Measurements from ENCODE around the gene TM4SF5. TPM values are rescaled to one million over a fixed set of nuclear protein-coding genes. Genes with fewer than 3 reads are reported as not detected.

TM4SF5 gene
- polyA plus RNA-seq, 1 of the 3 experiments (the other 2 are of a cell fraction): not detected

DNA sequence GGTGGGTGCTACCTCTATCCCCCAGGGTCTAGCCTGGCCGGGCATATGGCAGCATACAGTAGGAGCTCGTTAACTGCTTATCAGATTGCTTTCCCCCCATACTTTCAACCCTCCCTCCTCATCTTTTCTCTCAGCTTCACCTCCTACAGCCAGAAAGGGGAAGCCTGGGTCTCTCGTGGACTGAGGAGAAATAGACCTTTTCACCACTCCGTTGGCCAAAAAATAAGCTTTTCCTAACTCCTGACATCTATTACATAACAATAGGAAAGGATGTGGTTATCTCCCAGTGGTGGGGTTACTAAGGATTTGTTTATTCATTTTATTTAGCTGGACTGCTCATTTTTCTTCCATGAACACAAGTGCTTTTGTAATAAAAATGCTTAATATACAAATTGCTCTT is 23.0 kb upstream of the TM4SF5 start:
- TF ChIP-seq FOSL2 (IDR thresholded peaks at IDR 0.05; ENCODE audit: borderline replicate concordance, low read depth) (no peak), YY1 (IDR thresholded peaks at IDR 0.05; ENCODE audit: low read depth) (no peak)
- Histone ChIP-seq H3K9me3 (no peaks in the 10 kb centered on the region), H3K27ac (ENCODE audit: low read depth in 2 of 2, low read length in 1 of 2) (no peak overlapping the region), H3K9me2 (no peaks in the 10 kb centered on the region), H3K4me1 (ENCODE audit: control insufficient read depth in 1 of 2, insufficient read depth in 2 of 2, low read depth in 1 of 2, low read length in 1 of 2) (no peaks in the 10 kb centered on the region; a peak in 1 of 4 replicates), H2AFZ (ENCODE audit: low read depth) (no peak overlapping the region), H3K4me2 (no peak overlapping the region), H3F3A (replicated peaks; ENCODE audit: insufficient read depth) (peaks cover 5% of the 10 kb centered on the region), H3K9ac (no peak overlapping the region), H3K27me3 (ENCODE audit: insufficient read depth) (peaks cover 81% of the 10 kb centered on the region), H3K4me3 (ENCODE audit: low read depth in 2 of 2, low read length in 1 of 2) (no peak overlapping the region), H4K20me1 (ENCODE audit: insufficient read depth) (no peaks in the 10 kb centered on the region), H3K36me3 (replicated peaks in 1 of 2; ENCODE audit: control insufficient read depth in 1 of 2, insufficient read depth in 2 of 2, low read length in 1 of 2) (no peaks in the 10 kb centered on the region), H3K79me2 (ENCODE audit: insufficient read depth) (no peaks in the 10 kb centered on the region)
- WGBS (ENCODE audit: low lambda C conversion rate): 11% methylated on average over 4 of the region's 4 CpGs
- ChIA-PET POLR2A (no interaction called here), CTCF (interaction anchor here (1.1 to 1.7 kb wide), 2 partner anchors 17 to 154 kb away, joined by 3 to 5 read pairs; partner anchors contain the start of genes CHRNE and MED11)
- no peak for DNase-seq

- H3K4me3 ChIP-seq (ENCODE audit: low read depth in 2 of 2, low read length in 1 of 2): no peak overlapping the region
Measured at GRCh38 chr17:4750606-4751005, 21.1 kb upstream of the TM4SF5 start.

GRCh38 chr17:4751932-4752331 is 19.8 kb upstream of the TM4SF5 start:
- Histone ChIP-seq H3K4me3 (ENCODE audit: low read depth in 2 of 2, low read length in 1 of 2) (no peak overlapping the region), H3K4me2 (no peak overlapping the region), H4K20me1 (ENCODE audit: insufficient read depth) (no peaks in the 10 kb centered on the region), H2AFZ (ENCODE audit: low read depth) (no peak overlapping the region), H3K9ac (no peak overlapping the region), H3K79me2 (ENCODE audit: insufficient read depth) (no peaks in the 10 kb centered on the region), H3K9me2 (no peaks in the 10 kb centered on the region), H3K27me3 (ENCODE audit: insufficient read depth) (peaks cover 83% of the 10 kb centered on the region), H3F3A (replicated peaks; ENCODE audit: insufficient read depth) (peaks cover 5% of the 10 kb centered on the region), H3K27ac (ENCODE audit: low read depth in 2 of 2, low read length in 1 of 2) (no peak overlapping the region), H3K36me3 (replicated peaks in 1 of 2; ENCODE audit: control insufficient read depth in 1 of 2, insufficient read depth in 2 of 2, low read length in 1 of 2) (no peaks in the 10 kb centered on the region), H3K4me1 (ENCODE audit: control insufficient read depth in 1 of 2, insufficient read depth in 2 of 2, low read depth in 1 of 2, low read length in 1 of 2) (no peaks in the 10 kb centered on the region; a peak in 1 of 4 replicates), H3K9me3 (no peaks in the 10 kb centered on the region)
- no peak for DNase-seq
- no peak for TF ChIP-seq EZH2phosphoT487 (IDR thresholded peaks at IDR 0.05; ENCODE audit: borderline replicate concordance, low read depth)
- TF ChIP-seq, protein P1, sequence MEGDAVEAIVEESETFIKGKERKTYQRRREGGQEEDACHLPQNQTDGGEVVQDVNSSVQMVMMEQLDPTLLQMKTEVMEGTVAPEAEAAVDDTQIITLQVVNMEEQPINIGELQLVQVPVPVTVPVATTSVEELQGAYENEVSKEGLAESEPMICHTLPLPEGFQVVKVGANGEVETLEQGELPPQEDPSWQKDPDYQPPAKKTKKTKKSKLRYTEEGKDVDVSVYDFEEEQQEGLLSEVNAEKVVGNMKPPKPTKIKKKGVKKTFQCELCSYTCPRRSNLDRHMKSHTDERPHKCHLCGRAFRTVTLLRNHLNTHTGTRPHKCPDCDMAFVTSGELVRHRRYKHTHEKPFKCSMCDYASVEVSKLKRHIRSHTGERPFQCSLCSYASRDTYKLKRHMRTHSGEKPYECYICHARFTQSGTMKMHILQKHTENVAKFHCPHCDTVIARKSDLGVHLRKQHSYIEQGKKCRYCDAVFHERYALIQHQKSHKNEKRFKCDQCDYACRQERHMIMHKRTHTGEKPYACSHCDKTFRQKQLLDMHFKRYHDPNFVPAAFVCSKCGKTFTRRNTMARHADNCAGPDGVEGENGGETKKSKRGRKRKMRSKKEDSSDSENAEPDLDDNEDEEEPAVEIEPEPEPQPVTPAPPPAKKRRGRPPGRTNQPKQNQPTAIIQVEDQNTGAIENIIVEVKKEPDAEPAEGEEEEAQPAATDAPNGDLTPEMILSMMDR (IDR thresholded peaks at IDR 0.05): no peak
- no peak for TF ChIP-seq FOSL2 (IDR thresholded peaks at IDR 0.05; ENCODE audit: borderline replicate concordance, low read depth)
- TF ChIP-seq NFIC (IDR thresholded peaks at IDR 0.05; ENCODE audit: borderline replicate concordance): no peak
- TF ChIP-seq, protein P2, sequence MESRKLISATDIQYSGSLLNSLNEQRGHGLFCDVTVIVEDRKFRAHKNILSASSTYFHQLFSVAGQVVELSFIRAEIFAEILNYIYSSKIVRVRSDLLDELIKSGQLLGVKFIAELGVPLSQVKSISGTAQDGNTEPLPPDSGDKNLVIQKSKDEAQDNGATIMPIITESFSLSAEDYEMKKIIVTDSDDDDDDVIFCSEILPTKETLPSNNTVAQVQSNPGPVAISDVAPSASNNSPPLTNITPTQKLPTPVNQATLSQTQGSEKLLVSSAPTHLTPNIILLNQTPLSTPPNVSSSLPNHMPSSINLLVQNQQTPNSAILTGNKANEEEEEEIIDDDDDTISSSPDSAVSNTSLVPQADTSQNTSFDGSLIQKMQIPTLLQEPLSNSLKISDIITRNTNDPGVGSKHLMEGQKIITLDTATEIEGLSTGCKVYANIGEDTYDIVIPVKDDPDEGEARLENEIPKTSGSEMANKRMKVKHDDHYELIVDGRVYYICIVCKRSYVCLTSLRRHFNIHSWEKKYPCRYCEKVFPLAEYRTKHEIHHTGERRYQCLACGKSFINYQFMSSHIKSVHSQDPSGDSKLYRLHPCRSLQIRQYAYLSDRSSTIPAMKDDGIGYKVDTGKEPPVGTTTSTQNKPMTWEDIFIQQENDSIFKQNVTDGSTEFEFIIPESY (IDR thresholded peaks at IDR 0.05; ENCODE audit: borderline replicate concordance, low read depth): no peak
- TF ChIP-seq CHD2 (IDR thresholded peaks at IDR 0.05; ENCODE audit: low read length, partially characterized antibody): no peak
- TF ChIP-seq JUND (IDR thresholded peaks at IDR 0.05): no peak
- TF ChIP-seq MXI1 (IDR thresholded peaks at IDR 0.05; ENCODE audit: low read depth, low read length): no peak
- TF ChIP-seq TCF12 (IDR thresholded peaks at IDR 0.05): no peak
- no peak for TF ChIP-seq USF1 (IDR thresholded peaks at IDR 0.05; ENCODE audit: borderline replicate concordance, low read depth)
- TF ChIP-seq, protein P3, sequence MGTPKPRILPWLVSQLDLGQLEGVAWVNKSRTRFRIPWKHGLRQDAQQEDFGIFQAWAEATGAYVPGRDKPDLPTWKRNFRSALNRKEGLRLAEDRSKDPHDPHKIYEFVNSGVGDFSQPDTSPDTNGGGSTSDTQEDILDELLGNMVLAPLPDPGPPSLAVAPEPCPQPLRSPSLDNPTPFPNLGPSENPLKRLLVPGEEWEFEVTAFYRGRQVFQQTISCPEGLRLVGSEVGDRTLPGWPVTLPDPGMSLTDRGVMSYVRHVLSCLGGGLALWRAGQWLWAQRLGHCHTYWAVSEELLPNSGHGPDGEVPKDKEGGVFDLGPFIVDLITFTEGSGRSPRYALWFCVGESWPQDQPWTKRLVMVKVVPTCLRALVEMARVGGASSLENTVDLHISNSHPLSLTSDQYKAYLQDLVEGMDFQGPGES (IDR thresholded peaks at IDR 0.05; ENCODE audit: low read depth, low read length): no peak
- no peak for TF ChIP-seq FOXM1 (IDR thresholded peaks at IDR 0.05; ENCODE audit: low read depth)
- TF ChIP-seq RAD21 (IDR thresholded peaks at IDR 0.05; ENCODE audit: low read length): no peak
- no peak for TF ChIP-seq RXRA (IDR thresholded peaks at IDR 0.05; ENCODE audit: borderline replicate concordance, low read depth)
- no peak for TF ChIP-seq FOXJ3 (CRISPR knock-in tag; IDR thresholded peaks at IDR 0.05)
- POLR2A ChIA-PET: no interaction called here
- CTCF ChIA-PET: no interaction called here
- WGBS (ENCODE audit: low lambda C conversion rate): 43% methylated on average over 5 of the region's 5 CpGs

More at GRCh38 chr17:4750606-4751005, 21.1 kb upstream of the TM4SF5 start:
- peaks cover 84% of the 10 kb centered on the region for H3K27me3 ChIP-seq (ENCODE audit: insufficient read depth)
- H3K27ac ChIP-seq (ENCODE audit: low read depth in 2 of 2, low read length in 1 of 2): no peak overlapping the region
- no peaks in the 10 kb centered on the region for H3K9me3 ChIP-seq
- H3K4me1 ChIP-seq (ENCODE audit: control insufficient read depth in 1 of 2, insufficient read depth in 2 of 2, low read depth in 1 of 2, low read length in 1 of 2): no peaks in the 10 kb centered on the region; a peak in 1 of 4 replicates
- H3K4me2 ChIP-seq: no peak overlapping the region
- peaks cover 5% of the 10 kb centered on the region for H3F3A ChIP-seq (replicated peaks; ENCODE audit: insufficient read depth)
- POLR2A ChIA-PET: no interaction called here
- no peaks in the 10 kb centered on the region for H4K20me1 ChIP-seq (ENCODE audit: insufficient read depth)
- no peak overlapping the region for H2AFZ ChIP-seq (ENCODE audit: low read depth)
- no peaks in the 10 kb centered on the region for H3K9me2 ChIP-seq
- CTCF ChIA-PET: no interaction called here
- 6% methylated on average over 3 of the region's 3 CpGs for WGBS (ENCODE audit: low lambda C conversion rate)
- no peak for TF ChIP-seq RAD21 (IDR thresholded peaks at IDR 0.05; ENCODE audit: low read length)
- no peak for TF ChIP-seq POLR2AphosphoS5 (IDR thresholded peaks at IDR 0.05; ENCODE audit: low read depth, low read length)
- no peak for TF ChIP-seq YY1 (IDR thresholded peaks at IDR 0.05; ENCODE audit: low read depth)
- H3K79me2 ChIP-seq (ENCODE audit: insufficient read depth): no peaks in the 10 kb centered on the region
- H3K9ac ChIP-seq: no peak overlapping the region
- H3K36me3 ChIP-seq (replicated peaks in 1 of 2; ENCODE audit: control insufficient read depth in 1 of 2, insufficient read depth in 2 of 2, low read length in 1 of 2): no peaks in the 10 kb centered on the region
- no peak for DNase-seq

Data from SK-N-SH (cell line).